Small intestine (tissue), 7 donors: Measurements from ENCODE around the gene KCNA10. TPM values are rescaled to one million over a fixed set of nuclear protein-coding genes. Genes with fewer than 3 reads are reported as not detected.

Source experiments
- DNase-seq, 2 donors: peaks; one replicate each; pipeline versions ENCODE4 v3.0.0 to v3.0.0-alpha.2; 2013
- FAIRE-seq: peaks from 2 replicates; lab custom pipeline; 2012; peaks lifted over from hg19 to GRCh38; lab: Jason Lieb, UNC
- H3K27ac ChIP-seq, 3 donors: one replicate each; pipeline ENCODE4 v1.5.1; 2013; ENCODE audit warnings: low read length in 2 of 3, mild to moderate bottlenecking in 2 of 3, control low read depth in 1 of 3, inconsistent platforms in 1 of 3, low read depth in 1 of 3, moderate library complexity in 1 of 3
- H3K27me3 ChIP-seq, 3 donors: one replicate each; pipeline ENCODE4 v1.6.1; 2013; ENCODE audit warnings: low read length in 3 of 3, inconsistent platforms in 1 of 3; ENCODE audit not compliant: control insufficient read depth in 3 of 3, insufficient read depth in 3 of 3
- H3K36me3 ChIP-seq, 3 donors: one replicate each; pipeline ENCODE4 v1.6.1; 2013; ENCODE audit warnings: low read length in 3 of 3, inconsistent platforms in 1 of 3, low read depth in 1 of 3, mild to moderate bottlenecking in 1 of 3, moderate library complexity in 1 of 3; ENCODE audit not compliant: control insufficient read depth in 3 of 3, insufficient read depth in 2 of 3
- H3K4me1 ChIP-seq, 3 donors: one replicate each; pipeline ENCODE4 v1.6.1; 2013; ENCODE audit warnings: low read length in 2 of 3, inconsistent platforms in 1 of 3, low read depth in 1 of 3, mild to moderate bottlenecking in 1 of 3, moderate library complexity in 1 of 3; ENCODE audit not compliant: control insufficient read depth in 3 of 3, insufficient read depth in 2 of 3
- H3K4me3 ChIP-seq, 3 donors: one replicate each; pipeline ENCODE4 v1.5.1; 2013; ENCODE audit warnings: low read length in 3 of 3, control low read depth in 1 of 3, inconsistent platforms in 1 of 3, low read depth in 1 of 3, mild to moderate bottlenecking in 1 of 3, moderate library complexity in 1 of 3
- H3K9me3 ChIP-seq, 2 donors: one replicate each; pipeline ENCODE4 v1.6.1; 2013; ENCODE audit warnings: low read depth in 1 of 2, low read length in 1 of 2; ENCODE audit not compliant: control insufficient read depth in 2 of 2, insufficient read depth in 1 of 2
- WGBS, 3 donors: extraction: QIAGEN DNeasy Blood & Tissue Kit; methylation state at CpG; one replicate each; pipeline ENCODE4 v1.1.7; 2013; 5-methylcytosine and 5-hydroxymethylcytosine counted together
- polyA plus RNA-seq, 4 donors: library from polyadenylated mRNA; stranded (reverse) in 3 of 4; unstranded in 1 of 4; fragments of 200-250 nt in 3 of 4; fragments of 120-200 nt in 1 of 4; gene quantifications; one replicate each; pipeline versions ENCODE4 v1.2.1 to v1.2.3, GENCODE V29; 2013
- donor health status: healthy with polysubstance abuse.
- donor health status: control.
- donor health status: control.
- donor health status: Bipolar disorder and iron deficiency.
- donor health status: healthy.

Gene KCNA10
- polyA plus RNA-seq, 4 donors, result not detected

- DNase-seq (no peak), FAIRE-seq (no peak)
- Histone ChIP-seq H3K9me3 (no peaks in the 10 kb centered on the region), H3K27ac (no peak overlapping the region), H3K4me3 (no peak overlapping the region), H3K36me3 (no peaks in the 10 kb centered on the region), H3K4me1 (no peaks in the 10 kb centered on the region), H3K27me3 (peaks cover 0 to 6% (median 2%) of the 10 kb centered on the region in 3 donors)
- whole genome bisulfite sequencing, 3 donors, result 80 to 86% (median 85%) methylated on average over 5 of the region's 5 CpGs
Measured at GRCh38 chr1:110503471-110503870, 15.5 kb downstream of the KCNA10 start.

GRCh38 chr1:110502402-110503151 lies 16.4 kb downstream of the KCNA10 start:
- FAIRE-seq (no peak), DNase-seq (no peak)
- Histone ChIP-seq H3K27ac (no peak overlapping the region), H3K9me3 (no peaks in the 10 kb centered on the region), H3K36me3 (no peaks in the 10 kb centered on the region), H3K4me3 (no peak overlapping the region), H3K4me1 (no peaks in the 10 kb centered on the region), H3K27me3 (peaks cover 0 to 3% (median 0%) of the 10 kb centered on the region in 3 donors)
- WGBS, 3 donors, result 75 to 78% (median 78%) methylated on average over 8 of the region's 8 CpGs

DNA sequence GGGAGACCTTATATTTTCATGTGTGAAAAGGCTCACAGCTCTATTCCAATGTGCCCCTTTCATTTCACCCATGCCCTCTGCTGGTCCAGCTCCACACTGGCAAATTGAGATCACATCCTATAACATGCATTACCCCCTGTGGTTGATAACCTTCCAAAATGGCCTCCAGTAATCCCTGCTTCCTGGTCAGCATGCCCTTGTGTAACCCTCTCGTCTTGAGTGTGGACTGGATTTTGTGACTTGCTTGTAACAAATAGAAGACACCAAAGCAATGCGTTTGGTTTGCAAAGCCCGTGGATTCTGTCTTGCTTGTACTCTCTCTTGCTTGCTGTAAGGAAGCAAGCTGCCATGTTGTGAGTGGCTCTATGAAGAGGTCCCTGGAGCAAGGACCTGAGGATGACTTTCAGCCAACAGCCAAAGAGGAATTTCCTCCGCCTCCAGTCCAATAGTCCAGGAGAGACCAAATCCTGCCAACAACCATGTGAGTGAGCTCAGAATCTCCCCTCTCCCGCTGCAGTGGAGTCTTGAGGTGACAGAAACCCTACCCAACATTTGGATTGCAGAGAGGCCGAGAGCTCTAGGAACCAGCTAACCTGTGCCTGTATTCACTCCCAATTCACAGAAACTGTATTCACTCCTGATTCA lies 17.4 kb downstream of the KCNA10 start:
- H3K4me3 ChIP-seq, result no peak overlapping the region
- DNase-seq, result no peak

DNA sequence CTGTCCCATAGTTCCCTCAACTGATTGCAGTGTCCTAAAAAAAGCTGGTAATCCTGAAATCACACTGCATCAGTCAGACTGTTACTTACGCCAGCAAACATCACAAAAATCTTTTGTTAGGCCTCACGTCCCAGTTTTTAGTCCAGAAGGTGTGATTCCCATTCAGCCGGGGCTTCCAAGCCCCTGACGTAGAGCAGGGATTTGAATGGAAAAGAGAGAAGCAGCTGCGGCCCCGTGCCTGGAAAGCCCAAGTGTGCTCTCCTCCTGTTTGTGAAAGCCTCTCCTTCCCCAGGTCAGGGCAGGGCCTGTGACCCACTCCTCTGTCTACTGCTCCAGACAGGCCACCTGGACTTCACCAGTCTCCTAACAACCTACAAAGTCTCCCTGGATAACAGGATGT lies 20.7 kb downstream of the KCNA10 start:
- H3K4me3 ChIP-seq, result no peak overlapping the region
- no peaks in the 10 kb centered on the region for H3K9me3 ChIP-seq
- H3K27ac ChIP-seq, result no peak overlapping the region
- 74 to 86% (median 75%) methylated on average over 6 of the region's 6 CpGs for WGBS, 3 donors
- no peaks in the 10 kb centered on the region for H3K27me3 ChIP-seq
- DNase-seq (no peak), FAIRE-seq (no peak)
- no peaks in the 10 kb centered on the region for H3K36me3 ChIP-seq
- no peaks in the 10 kb centered on the region for H3K4me1 ChIP-seq

More for the DNA sequence above, 17.4 kb downstream of the KCNA10 start:
- 63 to 76% (median 75%) methylated on average over 6 of the region's 6 CpGs for WGBS, 3 donors
- Histone ChIP-seq H3K27me3 (peaks cover 0 to 3% (median 0%) of the 10 kb centered on the region in 3 donors), H3K4me1 (no peaks in the 10 kb centered on the region), H3K36me3 (no peaks in the 10 kb centered on the region), H3K27ac (no peak overlapping the region), H3K9me3 (no peaks in the 10 kb centered on the region)
- FAIRE-seq, result no peak

- WGBS, 3 donors, result 23 to 24% (median 24%) methylated on average over 8 of the region's 8 CpGs
- H3K27me3 ChIP-seq, result no peaks in the 10 kb centered on the region
- DNase-seq (peak; percentile 76 to 82), FAIRE-seq (no peak)
- H3K4me3 ChIP-seq, result no peak overlapping the region
- no peak overlapping the region for H3K27ac ChIP-seq
- no peaks in the 10 kb centered on the region for H3K4me1 ChIP-seq
- no peaks in the 10 kb centered on the region for H3K36me3 ChIP-seq
- H3K9me3 ChIP-seq, result no peaks in the 10 kb centered on the region
Measured at GRCh38 chr1:110495926-110496600, 22.9 kb downstream of the KCNA10 start.

DNA sequence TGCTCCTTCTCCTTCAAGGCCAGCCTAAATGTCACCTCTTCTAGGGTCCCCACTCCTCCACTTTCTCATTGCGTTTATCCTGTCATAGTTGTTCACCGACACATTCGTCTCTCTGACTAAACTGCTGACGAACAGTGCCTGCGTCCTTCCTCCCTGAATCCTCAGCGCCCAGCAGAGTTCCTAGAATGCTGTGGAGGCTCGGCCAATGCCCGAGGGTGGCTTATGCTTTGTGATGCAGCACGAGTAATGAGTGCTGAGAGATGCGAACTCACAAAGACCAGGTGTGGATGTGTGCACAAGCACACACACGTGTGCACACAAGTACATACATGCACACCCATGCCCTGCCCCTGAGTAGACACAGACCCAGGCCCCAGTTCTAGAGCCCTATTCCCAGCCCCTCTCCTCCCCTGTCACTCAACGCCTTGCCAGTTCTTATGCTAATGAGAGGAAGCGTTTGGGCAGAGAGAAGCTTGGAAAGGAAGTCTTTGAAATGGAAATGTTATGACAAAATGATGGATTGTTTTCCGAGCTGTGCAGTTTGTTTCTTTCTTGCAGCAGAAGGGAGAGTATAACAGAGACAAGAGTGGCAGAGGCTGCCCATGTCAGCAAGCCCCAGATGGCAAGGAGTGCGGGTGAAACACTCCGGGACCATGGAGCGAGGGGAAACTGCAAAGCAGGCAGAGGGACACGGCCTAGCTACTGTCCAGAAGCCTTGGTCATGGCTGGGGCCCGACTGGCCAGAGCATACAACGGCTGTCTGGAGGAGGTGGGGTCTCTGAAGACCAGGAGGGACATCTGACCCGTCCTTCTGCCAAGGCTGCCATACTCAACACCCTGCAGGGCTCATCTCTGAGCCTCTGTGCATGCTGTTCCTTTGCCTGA lies 24.2 kb downstream of the KCNA10 start:
- Histone ChIP-seq H3K9me3 (no peaks in the 10 kb centered on the region), H3K4me1 (no peaks in the 10 kb centered on the region), H3K27me3 (no peaks in the 10 kb centered on the region), H3K27ac (no peak overlapping the region), H3K36me3 (no peaks in the 10 kb centered on the region), H3K4me3 (no peak overlapping the region)
- no peak for DNase-seq
- FAIRE-seq, result no peak
- 64 to 79% (median 78%) methylated on average over 21 of the region's 21 CpGs for WGBS, 3 donors

- Histone ChIP-seq H3K4me3 (no peak overlapping the region), H3K9me3 (no peaks in the 10 kb centered on the region), H3K4me1 (no peaks in the 10 kb centered on the region), H3K36me3 (no peaks in the 10 kb centered on the region), H3K27me3 (no peaks in the 10 kb centered on the region), H3K27ac (no peak overlapping the region)
- WGBS, 3 donors, result 80 to 81% (median 81%) methylated on average over 4 to 5 of the region's 5 CpGs
- DNase-seq (no peak), FAIRE-seq (no peak)
Measured at GRCh38 chr1:110494036-110494435, 24.9 kb downstream of the KCNA10 start.
